Fibroblast of pulmonary artery (primary cell): ENCODE results near the gene MYRIP.

Experiments
- DNase-seq: peaks from one replicate; pipeline ENCODE4 v3.0.0-alpha.2; 2010; ENCODE audit warnings: low read depth
- H3K4me3 ChIP-seq: replicated peaks from 2 replicates; pipeline ENCODE4 v1.5.1; 2011; ENCODE audit warnings: low read depth, mild to moderate bottlenecking, control low read depth, low read length, moderate library complexity
- CTCF ChIP-seq: IDR thresholded peaks from 2 replicates; pipeline ENCODE4 v1.5.1; 2011; ENCODE audit warnings: mild to moderate bottlenecking, control low read depth, low read length, inconsistent platforms; ENCODE audit errors: missing control alignments

MYRIP gene

GRCh38 chr3:40226636-40227035, 417.2 kb downstream of the MYRIP start:
- H3K4me3 ChIP-seq, result no peak overlapping the region
- no peak for DNase-seq
- TF ChIP-seq CTCF, result no peak

- TF ChIP-seq CTCF, result no peak
- no peak for DNase-seq
- no peak overlapping the region for H3K4me3 ChIP-seq
Measured at GRCh38 chr3:40228792-40229350, 419.5 kb downstream of the MYRIP start.

GRCh38 chr3:40229386-40229785, 420.0 kb downstream of the MYRIP start:
- H3K4me3 ChIP-seq, result no peak overlapping the region
- DNase-seq, result no peak
- no peak for TF ChIP-seq CTCF

GRCh38 chr3:40229963-40230362, 420.6 kb downstream of the MYRIP start:
- no peak for TF ChIP-seq CTCF
- no peak for DNase-seq
- no peak overlapping the region for H3K4me3 ChIP-seq

GRCh38 chr3:40230382-40230781, 421.0 kb downstream of the MYRIP start:
- no peak for DNase-seq
- H3K4me3 ChIP-seq, result no peak overlapping the region
- no peak for TF ChIP-seq CTCF

- no peak for TF ChIP-seq CTCF
- no peak overlapping the region for H3K4me3 ChIP-seq
- DNase-seq, result no peak
Measured at GRCh38 chr3:40232626-40233025, 423.2 kb downstream of the MYRIP start.

GRCh38 chr3:40237159-40237558, 427.8 kb downstream of the MYRIP start:
- H3K4me3 ChIP-seq, result no peak overlapping the region
- no peak for TF ChIP-seq CTCF
- DNase-seq, result no peak
